Dedifferentiated amniotic fluid mesenchymal stem cell (primary cell): ENCODE data around the gene SLC4A2.

Source experiments
- DNase-seq: peaks from one replicate; pipeline ENCODE4 v3.0.0-alpha.2; 2016; ENCODE audit errors: extremely low spot score

SLC4A2 gene

DNA sequence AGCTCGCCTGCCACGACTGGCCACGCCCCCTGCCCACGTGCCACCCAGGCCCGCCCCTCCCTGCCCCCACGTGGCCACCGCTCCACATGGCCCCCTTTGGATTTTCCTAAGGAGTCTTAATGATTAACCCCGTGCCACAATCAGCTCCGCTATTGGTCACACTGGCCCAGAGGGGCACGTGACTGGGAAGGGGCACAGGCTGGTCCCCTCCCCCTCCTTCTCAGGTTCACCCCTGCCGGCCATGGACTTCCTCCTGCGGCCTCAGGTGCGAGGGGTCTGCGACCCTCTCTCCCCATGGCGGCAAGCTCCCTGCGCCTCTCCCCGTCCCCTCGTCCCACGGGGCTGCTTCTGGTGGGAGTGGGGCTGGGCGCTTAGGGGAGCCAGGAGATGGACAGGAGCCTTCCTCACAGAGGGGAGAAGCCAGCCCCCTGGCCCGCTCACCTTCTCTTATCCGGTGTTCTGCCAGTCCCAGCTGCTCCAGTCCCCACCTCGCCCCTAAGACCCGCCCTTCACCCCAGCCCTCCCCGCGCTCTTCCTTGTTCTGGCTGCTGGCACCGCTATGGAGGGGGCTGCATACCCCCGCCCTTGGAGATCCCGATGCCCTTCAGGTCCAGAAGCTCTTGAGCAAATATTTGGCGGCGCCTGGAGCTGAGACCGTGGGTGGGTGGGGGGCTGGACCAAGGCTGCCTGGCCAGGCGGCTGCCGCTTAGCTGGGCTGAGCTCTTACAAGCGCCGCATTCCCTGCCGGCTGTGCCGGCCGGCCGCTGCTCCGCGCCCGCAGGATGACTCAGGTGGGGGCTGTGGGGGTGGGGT, 3.2 kb downstream of the SLC4A2 start:
- peak; percentile 45 for DNase-seq

DNA sequence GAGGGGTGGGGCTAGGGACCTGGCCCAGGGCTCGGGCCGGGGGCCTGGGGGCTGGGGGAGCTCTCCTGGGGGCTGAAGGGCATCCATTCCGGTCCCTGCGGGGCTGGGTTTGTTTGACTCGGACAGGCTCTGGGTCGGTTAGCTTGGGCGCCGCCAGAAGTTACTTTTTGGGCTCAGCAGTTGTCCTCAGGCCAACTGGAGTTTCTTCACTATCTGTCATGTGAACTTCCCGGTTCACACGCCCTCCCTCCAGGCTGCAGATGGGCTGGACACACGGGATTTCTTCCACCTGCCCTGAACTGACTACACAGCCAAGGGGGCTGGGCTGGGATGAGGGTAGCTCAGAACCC, 3.8 kb downstream of the SLC4A2 start:
- no peak for DNase-seq

GRCh38 chr7:151064454-151064853, 5.1 kb downstream of the SLC4A2 start:
- DNase-seq, result no peak

DNA sequence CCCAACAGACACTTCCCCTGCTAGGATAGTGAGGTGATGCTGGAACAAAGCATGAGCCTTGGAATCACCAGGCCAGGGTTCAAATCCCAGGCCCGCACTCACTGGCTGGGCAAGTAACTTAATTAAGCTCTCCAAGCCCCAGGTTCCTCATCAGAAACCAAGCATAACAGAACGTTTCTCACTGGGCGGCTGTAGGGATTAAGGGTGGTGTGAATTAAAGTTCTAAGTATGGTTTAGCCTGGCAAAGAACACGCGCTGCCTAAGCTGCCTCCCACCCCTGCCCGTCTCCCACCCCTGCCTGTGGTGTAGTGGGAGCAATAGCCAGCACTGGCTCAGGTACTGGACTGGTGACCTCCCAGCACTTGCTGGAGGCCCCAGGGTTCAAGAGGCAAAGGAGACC, 5.6 kb downstream of the SLC4A2 start:
- DNase-seq, result no peak

DNA sequence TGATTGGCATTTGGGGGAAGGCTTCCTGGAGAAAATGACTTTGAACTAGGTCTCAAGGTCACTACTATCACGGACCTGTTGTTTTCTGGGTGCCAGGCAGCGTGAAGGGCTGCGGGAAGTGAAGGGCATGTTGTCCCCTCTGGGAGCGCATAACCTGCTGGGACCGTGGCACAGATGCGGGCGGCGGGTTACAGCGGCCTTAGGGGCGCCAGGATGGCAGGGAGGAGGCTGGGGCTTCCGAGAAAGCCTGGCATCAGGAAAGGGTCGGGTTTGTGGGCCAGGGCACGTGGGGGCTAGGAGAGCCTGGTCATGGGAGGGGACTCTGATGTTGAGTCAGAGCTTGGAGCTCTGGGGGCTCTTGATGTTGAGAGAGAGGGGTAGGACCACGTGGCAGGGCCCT, 6.1 kb downstream of the SLC4A2 start:
- no peak for DNase-seq

DNA sequence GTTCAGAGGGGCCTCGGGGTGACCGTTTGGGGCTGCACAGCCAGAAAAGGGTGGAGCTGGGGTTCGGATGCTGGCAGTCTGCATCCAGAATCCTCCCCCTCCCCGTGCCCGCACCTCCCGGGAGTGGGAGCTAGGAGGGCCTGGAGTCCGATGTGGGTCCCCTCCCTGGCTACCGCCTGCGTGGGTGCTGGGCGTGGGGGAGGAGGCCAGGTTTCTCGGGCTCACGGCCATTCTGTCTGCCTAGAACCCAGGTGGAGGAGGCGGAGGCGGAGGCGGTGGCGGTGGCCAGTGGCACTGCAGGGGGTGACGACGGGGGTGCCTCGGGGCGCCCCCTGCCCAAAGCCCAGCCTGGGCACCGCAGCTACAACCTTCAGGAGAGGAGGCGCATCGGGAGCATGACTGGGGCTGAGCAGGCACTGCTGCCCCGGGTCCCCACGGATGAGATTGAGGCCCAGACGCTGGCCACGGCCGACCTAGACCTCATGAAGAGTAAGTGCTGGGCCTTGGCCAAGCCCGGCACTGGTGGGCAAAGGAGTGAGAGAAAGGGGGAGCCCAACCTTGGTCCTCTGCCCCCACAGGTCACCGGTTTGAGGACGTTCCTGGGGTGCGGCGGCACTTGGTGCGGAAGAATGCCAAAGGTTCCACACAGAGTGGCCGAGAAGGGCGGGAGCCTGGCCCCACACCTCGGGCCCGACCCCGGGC, 7.0 kb downstream of the SLC4A2 start:
- DNase-seq, result no peak

DNA sequence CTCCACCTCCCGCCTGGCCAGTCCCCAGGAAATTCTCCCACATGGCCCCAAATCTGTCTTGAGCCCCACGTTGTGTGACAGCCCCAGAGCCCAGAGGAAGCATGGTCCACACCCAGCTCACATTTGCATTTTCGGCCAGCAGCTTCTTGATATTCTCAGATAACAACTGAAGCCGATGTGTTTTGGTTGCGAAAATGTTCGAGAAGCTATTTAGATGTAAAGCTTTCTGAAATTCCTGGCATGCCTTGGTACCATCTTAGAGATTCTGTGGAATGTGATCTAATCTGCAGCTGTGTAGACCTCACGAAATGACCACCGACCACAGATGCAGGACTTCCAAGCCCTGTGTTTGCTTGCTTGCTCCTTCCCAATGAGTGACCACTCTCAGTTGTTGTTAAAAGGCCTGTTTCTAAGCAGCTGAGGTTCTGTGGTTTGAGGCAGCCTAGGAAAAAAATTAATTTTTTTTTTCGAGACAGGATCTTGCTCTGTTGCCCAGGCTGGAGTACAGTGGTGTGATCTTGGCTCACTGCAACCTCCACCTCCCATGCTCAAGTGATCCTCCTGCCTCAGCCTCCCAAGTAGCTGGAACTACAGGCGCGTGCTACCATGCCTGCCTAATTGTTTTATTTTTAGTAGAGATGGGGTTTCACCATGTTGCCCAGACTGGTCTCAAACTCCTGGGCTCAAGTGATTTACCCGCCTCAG, 8.8 kb downstream of the SLC4A2 start:
- no peak for DNase-seq

DNA sequence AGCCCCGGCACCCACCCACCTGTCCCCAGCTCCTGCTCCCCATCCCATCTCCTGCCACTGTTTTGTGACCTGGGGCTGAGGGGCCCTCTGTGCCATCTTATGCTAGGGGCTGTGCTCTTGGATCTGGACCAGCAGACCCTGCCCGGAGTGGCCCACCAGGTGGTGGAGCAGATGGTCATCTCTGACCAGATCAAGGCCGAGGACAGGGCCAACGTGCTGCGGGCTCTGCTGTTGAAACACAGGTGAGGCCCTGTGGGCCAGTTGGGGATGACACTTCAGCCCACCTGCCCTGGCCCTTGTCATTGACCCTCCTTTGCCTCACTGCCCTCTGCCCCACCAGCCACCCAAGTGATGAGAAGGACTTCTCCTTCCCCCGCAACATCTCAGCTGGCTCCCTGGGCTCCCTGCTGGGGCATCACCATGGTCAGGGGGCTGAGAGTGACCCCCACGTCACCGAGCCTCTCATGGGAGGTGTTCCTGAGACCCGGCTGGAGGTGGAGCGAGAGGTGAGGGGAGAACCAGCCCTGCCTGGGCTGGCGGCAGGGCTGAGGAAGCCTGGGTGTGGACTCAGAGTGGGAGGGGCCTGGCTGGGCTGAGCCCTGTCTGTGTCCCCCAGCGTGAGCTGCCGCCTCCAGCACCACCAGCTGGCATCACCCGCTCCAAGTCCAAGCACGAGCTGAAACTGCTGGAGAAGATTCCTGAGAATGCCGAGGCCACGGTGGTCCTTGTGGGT, 10.6 kb downstream of the SLC4A2 start:
- DNase-seq, result no peak

GRCh38 chr7:151070574-151070960, 11.2 kb downstream of the SLC4A2 start:
- DNase-seq, result no peak

- no peak for DNase-seq
Observed at GRCh38 chr7:151071032-151071866, 11.9 kb downstream of the SLC4A2 start.

- no peak for DNase-seq
Observed at GRCh38 chr7:151073990-151074389, 14.6 kb downstream of the SLC4A2 start.

- no peak for DNase-seq
Observed at GRCh38 chr7:151074817-151075661, 15.7 kb downstream of the SLC4A2 start.

DNA sequence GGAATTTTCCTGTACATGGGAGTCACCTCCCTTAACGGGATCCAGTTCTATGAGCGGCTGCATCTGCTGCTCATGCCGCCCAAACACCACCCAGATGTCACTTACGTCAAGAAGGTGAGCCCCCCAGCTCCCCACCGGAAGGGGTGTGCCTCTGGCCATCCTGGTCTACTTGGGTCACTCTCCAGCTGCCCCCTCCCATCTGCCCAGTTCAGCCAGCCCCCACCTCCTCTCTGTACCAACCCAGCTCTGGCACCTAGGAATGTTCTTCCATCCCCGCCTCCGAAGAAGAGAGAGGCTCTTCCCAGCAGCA, 16.2 kb downstream of the SLC4A2 start:
- no peak for DNase-seq

DNA sequence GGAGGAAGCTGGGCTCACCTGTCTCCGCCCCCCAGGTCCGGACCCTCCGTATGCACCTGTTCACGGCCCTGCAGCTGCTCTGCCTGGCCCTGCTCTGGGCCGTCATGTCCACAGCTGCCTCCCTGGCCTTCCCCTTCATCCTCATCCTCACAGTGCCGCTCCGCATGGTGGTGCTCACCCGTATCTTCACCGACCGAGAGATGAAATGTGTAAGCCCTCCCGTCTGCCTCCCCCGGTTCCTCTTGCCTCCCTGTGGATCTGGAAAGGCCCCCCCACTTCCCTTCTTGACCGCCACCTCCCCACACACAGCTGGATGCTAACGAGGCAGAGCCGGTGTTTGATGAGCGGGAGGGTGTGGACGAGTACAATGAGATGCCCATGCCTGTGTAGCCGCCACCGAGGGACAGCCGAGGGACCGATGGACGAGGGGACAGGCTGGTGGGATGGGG, 16.6 kb downstream of the SLC4A2 start:
- DNase-seq, result no peak

DNA sequence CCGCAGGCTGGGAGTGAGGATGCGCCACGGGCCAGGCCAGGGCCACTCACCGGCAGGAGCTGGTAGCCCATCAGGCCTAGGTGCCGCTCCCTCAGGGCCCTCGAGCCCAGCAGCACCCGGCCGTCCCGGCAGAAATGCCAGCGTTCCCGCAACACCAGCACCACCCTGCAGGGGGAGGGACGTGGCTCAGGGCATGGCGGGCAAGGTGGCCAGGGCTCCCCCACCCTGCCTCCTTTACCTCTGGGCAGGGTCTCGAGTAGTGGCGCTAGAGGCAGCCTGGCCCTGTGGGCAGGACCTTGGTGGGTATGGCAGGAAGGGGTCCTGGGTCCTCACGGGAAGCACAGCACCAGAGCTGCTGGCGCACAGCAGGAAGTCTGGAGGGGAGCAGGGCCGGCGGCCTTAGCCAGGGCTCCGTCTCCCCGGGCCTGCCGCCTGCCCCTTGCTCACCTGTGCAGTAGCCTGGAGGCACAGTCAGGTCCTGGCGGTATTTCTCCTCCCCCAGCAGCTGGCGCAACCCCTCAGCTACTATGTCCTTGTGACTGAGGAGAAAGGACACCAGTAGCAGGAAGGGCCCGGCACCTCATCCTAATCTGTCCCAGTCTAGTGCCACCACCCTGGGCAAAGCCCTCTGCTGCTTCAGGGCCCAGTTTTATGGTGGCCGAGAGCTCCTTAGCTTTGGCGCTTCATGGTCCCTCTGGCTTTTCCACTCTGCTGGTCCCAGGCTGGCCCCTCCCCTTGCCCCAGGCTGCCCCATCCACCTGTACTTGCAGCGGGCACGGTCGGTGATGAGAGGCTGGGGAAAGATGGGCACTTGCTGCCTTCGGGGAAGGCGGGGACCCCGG, 17.7 kb downstream of the SLC4A2 start:
- DNase-seq, result no peak

DNA sequence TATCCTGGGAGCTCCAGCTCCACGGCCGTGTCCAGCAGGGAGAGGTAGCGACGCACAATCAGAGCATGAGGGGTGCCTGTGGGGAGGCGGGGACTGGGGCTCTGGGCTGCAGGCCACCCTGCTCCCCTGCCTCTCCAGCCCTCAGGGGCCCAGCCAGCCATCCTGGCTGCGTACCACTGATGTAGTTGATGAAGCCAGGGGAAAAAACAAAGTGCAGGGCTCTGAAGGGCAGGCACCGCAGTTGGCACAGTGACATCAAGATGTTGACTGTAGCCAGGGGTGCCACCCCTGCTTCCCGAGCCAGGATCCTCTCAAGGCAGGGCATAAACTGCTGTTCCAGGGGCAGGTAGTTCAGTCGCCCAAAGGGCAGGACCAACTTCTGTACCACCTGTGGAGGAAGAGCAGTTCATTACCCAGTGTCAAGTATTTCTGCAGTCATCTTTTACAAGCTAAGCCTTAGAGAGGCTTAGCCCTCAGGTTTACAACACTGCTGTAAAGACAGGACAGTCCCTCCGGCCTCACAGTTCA, 18.4 kb downstream of the SLC4A2 start:
- DNase-seq, result no peak

DNA sequence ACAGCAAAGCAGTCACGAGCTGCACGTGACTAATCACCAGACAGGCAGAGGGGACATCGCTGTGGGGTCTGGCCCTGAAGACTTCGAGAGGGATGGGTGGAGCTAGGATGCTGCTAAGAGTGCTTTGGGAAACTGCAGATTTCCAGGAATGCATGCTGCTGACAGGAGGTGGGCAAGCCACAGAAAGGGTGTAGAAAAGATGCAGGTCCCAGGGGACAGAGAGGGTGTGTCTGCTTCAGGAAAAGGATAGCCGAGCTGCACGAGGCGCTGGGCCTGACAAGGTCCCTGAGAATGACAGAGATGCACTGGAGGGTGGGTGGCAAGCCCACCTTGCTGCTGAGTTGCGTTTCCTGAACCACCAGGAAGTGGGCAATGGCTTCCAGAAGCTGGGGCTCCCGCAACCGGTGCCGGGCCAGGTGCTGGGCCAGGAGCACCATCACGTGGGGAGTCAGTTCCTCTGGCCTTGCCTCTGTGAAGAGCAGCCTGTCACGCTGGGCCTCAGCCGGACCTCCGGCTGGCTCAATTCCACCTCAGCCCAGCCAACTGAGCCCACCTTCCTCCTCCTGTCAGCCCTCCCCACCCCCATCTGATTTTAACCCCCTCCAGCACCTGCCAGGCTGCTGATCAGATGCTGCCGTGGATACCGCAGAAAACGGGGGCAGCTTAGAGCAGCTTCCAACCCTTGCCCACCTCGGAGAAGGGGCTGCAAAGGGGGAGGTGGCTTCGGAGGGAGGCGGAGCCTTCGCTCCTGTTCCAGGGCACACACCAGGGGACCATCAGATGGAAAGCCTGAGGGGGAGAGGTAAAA, 19.0 kb downstream of the SLC4A2 start:
- no peak for DNase-seq

DNA sequence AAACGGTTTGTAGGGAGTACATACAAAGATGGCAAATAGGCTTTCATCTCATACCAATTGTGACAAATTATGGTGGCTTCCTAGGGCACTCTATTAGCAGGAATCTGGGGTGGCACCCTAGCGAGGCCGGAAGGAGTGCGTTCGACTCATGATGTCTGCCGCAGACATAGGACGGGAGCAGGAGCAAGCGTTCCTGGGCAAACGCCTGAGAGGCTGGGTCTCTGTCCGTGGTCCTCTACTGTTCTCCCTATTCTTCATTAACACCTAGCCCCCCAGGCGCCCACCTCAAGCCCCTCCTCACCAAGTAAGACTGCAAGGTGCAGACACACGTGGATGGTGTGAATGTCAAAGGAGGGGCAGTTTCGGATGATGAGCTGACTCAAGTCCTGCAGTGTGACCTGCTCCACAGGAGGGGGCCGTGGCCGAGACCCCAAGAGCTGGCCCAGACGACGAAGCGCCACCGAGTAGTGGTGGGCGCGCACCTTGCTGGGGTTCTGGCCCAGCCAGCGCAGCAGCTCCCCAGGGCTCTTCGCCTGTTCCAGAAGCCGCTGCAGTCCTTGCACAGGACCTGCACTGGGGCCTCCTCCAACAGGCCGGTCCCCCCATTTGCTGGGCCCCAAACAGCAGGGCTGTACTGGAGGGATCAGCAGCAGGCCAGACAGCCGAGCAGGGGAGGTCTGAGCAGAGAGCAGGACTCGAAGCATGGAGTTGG, 20.0 kb downstream of the SLC4A2 start:
- DNase-seq, result no peak
